Activated CD4-positive, alpha-beta T cell treated with anti-CD3 and anti-CD28 coated beads for 4 hours (primary cell): ENCODE measurements around the gene CD46.
"Not testable (repeated sequence)": the region's sequence is repeated elsewhere in the genome, so short reads cannot be mapped to it uniquely, and the experiment has no call there.

Experiments used
- DNase-seq, 2 donors: peaks; one replicate each; pipeline ENCODE4 v3.0.0-alpha.2; 2020

The CD46 gene

DNA sequence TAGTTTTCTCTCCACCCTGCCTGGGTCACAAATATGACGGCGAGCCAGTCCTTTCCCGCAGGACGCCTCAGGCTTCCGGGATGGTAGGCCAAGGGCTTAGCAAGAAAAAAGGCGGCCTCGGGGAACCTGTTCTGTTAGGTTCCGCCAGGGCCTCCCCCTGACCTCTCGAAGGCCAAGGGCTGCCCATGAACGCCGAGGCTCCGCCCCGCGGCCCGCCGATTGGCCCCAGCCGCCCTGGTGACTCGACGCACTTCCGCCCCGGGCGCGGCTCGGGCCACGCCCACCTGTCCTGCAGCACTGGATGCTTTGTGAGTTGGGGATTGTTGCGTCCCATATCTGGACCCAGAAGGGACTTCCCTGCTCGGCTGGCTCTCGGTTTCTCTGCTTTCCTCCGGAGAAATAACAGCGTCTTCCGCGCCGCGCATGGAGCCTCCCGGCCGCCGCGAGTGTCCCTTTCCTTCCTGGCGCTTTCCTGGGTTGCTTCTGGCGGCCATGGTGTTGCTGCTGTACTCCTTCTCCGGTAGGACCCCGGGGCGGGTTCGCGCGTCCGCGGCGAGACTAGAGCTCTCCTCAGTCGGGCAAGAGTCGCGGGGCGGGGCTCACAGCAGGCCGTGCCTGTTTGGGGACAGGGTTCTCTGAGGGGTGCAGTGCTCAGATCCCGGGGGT is at the start of gene CD46:
TSS of gene CD46 (plus strand) at position 265 of the 666 bp plus-strand sequence. CDS start at position 424, 159 bp downstream.
- peak; percentile 90 to 91 for DNase-seq

DNA sequence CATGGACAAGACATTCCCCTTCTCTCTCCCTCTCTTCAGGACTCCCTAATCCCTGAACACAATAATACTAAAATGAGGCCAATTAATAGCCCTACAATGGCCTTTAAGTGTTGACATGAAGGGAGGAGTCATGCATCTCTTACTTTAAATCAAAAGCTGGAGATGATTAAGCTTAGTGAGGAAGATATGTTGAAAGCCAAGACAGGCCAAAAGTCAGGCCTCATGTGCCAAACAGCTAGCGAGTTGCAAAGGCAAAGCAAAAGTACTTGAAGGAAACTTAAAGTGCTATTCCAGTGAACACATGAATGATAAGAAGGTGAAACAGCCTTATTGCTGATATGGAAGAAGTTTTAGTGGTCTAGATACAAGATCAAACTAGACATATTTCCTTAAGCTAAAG is 49.5 kb upstream of the CD46 start:
- DNase-seq = no peak

DNA sequence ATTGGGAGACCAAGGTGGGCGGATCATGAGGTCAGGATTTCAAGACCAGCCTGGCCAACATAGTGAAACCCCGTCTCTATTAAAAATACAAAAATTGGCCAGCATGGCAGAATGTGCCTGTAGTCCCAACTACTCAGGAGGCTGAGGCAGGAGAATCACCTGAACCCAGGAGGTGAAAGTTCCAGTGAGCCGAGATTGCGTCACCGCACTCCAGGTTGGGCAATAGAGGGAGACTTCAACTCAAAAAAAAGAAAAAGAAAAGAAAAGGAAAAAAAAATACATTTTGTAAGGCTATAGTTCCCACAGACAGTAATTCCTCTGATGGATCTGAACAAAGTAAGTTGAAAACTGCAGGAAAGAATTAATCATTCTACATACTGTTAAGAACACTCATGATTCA is 48.1 kb upstream of the CD46 start:
- no peak for DNase-seq

DNA sequence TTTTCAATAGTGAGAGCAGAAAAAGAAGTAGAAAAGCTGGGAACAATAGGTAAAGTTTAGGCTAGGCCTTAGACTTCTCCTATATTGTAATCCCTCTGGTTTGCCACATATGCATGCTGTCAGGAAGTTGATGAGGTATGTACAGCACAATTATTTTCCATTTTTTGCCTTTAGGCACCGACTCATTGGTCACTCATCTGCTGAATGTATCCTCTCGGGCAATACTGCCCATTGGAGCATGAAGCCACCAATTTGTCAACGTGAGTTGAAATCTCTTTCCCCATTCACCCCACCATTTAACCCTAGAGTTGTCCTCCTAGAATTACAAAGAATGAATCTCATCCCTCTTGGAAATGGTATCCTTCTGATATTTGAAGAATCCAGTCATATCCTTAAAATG is 43.9 kb upstream of the CD46 start:
- DNase-seq = not testable (repeated sequence)

DNA sequence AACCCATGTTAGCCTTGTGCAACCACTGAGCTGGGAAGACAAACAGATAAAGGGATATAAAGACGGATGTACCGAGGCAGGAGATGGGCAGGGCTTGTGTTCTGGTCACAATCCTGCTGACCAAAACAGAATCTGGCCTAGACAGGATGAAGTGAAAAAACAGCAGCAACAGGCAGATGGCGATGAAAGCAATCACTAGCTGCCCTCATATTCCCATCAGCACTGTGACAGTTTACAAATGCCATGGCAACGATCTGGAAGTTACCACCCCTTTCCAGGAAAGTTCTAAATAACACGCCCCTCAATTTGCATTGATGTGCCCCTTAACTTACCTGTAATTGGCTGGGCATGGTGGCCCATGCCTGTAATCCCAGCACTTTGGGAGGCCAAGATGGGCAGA is 40.6 kb upstream of the CD46 start:
- DNase-seq = no peak

DNA sequence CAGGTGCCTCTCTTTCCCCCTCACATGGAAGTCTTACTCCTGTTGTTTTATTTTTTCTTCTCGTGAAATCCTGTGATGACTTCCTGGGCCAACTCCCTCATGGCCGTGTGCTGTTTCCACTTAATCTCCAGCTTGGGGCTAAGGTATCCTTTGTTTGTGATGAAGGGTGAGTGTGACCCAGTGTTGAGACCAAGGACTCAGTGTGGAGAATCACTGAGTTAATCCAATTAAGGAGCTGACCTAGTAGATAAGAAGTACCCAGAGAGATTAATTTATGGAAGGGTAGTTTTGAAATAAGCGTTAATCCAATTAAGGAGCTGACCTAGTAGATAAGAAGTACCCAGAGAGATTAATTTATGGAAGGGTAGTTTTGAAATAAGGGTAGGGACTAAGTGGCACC is 39.2 kb upstream of the CD46 start:
- not testable (repeated sequence) for DNase-seq

DNA sequence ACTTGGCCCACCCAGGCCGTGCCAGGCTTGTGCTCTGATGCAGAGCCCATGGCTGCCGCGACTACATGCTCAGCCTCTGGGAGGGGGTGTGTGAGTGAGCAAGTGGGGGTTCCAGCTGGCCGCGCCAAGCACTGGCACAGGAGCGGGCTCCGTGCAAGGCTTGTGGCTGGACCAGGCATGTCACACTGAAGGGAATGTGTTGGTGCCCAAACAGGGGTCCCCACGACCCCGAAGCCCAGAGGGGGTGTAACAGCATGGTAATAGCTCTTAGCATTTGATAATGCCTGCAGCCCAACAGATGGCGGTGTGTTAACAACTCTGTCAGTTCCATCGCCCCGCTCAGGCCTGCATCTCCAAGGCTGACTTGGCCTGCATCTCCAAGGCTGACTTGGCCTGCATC is 38.3 kb upstream of the CD46 start:
- no peak for DNase-seq

DNA sequence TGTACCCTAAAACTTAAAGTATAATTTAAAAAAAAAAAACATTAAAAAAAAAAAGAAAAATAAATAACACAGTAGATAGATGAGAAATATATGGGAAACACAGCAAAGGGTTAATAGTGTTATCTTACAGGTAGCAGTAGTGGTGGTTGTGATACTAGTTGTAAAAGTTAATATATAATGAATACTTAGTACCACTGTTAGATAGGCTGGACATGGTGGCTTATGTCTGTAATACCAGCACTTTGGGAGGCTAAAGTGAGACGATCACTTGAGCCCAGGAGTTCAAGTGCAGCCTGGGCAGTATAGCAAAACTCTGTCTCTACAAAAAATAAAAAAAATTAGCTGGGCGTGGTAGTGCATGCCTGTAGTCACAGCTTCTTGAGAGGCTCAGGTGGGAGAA is 32.6 kb upstream of the CD46 start:
- no peak for DNase-seq

DNA sequence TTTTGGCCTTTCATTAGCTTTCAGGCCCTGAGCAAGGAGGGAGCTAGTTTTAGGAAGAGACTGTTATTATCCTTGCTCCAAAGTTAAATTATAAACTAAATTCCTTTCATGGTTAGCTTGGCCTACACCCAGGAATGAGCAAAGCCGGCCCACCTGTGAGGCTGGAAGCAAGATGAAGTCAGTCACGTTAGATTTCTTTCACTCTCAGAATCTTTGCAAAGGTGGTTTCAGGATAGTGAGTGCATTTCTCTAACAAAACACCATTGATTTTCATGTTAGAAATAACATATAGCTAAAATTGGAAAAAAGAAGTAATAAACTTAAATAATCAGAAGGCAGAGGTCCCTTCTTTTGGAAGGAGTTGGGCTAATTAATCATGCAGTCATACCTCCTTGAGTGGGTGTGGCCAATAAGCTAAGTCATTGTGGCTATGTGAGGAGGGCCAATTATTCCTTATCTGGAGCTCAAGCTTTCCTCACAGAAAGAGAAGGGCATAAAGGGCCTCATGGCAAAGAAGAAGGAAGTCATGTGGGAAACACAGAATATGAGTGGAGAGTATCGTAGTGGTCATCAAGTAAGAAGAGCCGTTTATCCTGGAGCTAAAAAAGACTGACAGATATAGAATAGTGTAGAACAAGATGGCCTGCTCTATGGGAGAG is 23.5 kb upstream of the CD46 start:
- not testable (repeated sequence) for DNase-seq

DNA sequence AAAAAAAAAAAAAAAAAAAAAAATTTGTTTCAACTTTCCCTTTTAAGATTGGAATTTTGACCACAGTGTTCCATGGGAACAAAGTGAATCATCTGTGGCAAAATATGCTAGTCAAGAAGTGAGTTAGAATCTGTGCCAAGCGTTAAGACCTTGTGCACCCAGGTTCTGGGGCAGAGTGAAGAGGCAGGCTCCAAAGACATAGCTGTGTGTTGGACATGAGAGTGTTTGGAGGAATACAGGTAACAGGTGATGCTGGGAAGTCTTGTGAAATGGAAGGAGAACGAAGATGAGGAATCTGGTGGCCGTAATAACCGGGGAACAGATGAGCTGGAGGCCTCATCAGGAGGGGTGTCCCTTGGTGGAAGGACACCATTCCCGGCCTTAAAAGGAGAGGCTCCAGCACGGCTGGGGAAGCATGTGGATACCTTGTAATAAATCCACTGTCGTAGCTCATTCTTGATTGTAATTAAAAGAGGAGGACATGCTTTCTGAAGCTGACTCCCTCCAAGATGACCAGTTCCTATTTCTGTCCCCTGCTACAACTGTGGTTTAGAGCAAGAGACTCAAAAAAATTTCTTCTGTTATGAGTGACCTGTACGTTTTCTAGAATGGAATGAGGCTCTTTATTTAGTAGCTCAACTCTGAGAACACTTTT is 14.2 kb upstream of the CD46 start:
- DNase-seq = not testable (repeated sequence)

DNA sequence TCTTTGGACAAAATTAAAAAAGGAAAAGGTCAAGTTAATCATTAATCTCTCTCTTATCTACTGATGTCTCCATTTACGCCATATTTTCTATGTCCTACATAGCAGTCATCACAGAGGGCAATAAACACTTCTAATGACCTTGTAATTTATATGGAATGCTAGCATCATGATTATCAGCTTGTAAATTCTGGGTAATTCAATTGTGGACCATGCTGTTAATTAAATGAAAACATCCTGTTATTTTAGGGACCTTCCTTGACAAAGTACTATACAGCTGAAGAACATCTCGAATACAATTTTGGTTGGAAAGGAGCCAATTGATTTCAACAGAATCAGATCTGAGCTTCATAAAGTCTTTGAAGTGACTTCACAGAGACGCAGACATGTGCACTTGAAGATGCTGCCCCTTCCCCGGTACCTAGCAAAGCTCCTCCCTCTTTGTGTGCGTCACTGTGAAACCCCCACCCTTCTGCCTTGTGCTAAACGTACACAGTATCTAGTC is 13.6 kb upstream of the CD46 start:
- DNase-seq = peak; percentile 7 to 39

DNA sequence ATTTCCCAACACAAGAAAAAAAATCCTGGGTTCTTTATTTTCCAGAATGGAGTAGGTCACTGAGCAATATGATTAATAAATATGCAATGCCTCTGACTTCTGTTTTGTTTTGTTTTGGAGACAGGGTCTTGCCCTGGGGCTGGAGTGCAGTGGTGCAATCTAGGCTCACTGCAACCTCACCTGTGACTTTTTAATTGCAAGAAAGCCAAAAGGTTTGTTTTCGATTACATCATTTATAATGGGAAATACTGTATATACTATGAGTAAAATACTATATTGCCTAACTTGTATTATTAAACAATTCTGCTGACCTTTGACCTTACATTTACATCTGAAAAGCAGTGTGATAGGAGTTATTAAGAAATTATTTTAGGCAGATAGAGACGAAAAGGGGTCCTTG is 11.6 kb upstream of the CD46 start:
- DNase-seq = no peak

DNA sequence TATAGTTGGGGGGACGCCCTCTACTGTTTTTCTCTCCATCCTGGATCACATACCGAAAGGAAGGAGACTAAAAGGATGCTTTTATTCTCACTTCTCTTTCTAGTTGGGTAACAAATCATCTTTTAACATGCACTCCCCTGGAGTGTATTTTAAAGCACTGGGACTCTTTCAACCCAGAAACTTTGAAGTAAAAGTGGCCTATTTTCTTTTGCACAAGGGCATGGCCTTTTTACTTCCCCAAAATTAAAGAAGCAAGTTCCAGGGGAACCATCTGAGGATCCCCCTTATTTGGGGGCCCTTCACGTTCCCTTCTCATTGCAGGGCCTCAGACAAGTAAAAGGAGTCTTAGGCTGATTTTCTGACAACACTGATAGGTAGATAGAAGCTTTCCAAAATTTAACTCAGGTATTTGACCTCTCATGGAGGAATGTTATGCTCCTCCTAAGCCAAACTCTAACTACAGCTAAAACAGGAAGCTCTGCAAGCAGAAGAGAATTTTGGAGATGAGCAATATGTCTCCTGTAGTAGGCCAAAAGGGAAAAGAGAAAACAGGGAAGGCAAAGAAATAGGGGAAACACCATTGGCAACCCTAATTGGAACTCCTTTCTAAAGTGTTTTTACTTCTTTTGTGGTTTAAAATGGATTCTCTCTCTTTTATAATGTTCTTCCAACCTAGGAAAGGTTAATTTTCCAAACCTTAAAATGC is 8.9 kb upstream of the CD46 start:
- DNase-seq = no peak

DNA sequence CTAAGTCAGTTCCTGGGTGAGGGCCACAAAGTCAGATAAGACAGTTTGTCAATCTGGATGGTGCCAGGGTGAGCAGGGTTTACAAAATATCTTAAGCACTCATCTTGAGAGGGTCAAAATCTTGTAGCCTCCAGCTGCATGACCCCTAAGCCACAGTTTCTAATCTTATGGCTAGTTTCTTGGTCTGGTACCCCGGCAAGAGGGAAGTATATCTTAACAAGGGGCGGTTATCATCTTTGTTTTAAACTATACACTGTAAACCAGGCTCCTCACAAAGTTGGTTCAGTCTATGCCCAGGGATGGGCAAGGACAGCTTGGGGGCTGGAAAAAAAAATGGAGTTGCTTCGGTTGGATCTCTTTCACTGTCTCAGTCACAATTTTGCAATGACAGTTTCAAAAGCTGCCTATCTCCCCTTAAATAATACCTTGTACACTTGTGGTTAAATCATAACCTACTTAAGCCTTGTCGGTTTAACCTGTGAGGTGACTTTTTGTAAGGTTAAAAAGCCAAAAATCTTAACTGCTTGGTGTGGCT is 7.8 kb upstream of the CD46 start:
- no peak for DNase-seq

DNA sequence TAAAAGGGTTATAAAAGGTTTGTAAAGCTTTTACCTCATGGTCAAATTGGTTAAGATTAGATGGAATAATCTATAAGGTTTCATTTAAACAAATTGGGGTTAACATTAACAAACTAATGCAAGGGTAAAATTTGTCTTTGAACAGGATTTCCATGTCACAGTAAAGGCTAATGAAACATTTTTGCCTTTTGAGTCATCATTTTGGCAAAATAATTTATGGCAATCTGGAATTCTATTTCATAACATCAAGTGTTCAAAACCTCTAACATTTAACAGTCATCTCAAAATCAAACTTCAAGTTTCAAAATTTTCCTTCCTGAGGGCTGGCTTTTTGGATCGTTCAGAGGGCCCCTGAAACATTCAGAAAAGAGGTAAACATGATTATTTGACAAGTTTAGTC is 6.6 kb upstream of the CD46 start:
- no peak for DNase-seq

DNA sequence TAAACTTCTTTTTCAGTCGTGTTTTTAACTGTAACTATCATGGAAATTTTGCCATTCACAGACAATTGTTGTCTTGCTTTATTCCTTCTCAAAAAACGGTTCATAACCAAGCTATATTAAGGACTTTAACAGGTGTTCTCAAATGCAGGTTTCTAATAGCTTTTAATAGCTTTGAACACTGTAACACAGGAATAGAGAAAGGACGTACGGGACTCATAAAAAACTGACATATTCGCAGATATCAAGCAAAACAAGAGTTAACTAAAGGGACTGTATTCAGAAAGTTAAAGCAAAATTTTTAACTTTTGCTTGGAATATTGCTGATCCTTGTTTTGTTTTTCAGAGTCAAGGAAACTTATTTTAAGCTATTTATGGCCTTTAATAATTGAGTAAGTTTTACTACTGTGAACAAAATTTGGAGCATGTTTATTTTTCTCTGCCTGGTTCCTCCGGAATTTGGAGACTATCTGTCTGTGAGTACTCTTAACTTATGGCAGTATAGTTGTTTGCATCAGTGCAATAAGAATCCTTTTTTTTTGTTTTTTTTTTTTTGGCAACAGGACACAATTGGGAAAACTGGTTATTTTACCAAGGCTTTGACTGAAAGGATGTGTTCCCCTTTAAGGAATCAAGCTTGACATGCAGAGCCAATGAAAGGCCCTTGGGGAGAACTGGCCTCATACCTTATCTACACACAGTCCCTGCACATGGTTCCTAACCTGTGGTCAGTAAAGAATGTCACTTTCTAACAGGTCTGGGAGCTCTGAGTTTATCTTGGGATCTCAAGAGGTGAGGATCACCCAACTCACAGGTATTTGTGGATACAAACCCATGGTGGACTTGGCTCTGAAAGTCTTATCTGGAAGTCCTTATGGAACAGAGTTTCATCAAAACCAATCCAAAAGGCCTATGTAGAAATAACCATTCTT is 5.8 kb upstream of the CD46 start:
- DNase-seq = no peak

DNA sequence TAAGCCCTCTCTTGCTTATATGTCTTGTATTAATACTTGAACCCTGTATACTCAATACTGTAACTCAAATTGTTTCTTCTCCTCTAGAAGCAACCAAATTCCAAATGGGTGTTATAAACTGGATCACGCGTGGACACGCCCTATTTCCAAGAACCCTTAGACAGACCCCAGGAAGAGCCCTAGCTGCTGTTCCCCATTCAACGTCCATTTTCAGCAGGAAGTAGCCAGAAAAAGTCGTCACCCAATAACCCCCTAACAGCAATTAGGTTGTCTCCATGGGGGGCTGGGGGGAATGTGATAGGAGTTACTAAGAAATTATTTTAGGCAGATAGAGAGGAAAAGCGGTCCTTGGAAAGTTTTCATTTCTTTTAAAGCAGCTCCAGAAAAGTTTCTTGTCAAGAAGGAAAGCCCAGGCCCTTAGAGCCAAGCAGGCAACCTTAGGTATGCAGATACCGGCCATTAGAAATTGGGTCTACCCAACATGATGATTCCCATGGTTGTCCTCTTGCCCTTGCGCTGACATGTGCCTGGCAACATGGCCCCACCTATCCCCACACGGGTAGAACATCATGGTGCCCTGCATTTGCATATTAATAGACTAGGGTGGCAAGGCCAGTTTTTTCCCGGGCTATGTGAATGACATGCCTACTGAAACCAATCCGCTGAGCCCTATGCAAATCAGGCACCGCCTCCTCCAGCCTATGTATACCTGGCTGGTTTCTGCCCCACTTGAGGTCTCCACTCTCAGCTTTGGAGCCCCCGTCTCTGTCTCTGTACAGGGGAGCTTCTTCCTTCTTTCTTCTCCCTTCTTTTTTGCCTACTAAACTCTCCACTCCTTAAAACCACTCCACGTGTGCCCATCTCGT is 4.0 kb upstream of the CD46 start:
- DNase-seq = no peak

DNA sequence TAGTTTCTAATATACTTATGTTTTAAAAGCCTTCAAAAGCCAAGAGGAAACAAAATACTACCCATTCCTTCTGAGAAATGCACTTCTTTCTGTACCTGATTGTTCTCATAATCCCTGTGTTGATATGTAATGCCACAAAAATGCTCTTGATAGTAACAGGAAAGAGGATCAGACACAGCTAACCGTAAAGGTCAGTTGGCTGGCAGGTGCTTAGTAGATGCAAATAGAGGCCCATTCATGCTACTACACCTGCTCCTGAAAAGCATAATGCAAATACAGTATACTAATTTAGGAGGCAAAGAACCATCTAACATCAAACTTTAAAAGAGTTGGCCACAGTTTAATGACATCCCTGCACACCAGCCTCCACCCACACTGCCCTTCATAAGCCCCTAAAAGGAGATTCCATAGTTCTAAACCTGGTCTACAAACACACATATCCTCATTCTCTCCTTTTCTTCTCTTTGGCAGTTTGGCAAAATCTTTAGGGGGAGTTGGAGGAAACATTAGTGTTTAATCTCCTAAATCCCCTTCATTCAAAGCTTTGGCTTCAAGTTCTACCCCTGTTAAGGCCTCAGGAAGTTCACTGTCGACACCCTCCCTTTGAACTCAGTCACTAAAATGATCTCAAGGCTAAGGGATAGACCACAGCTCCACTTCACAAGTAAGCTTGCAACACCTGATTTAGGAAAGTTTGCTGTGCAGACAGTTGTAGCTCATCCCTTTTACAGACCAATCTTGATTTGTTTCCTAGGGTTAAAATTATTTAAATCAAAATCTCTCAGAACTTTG is 2.9 kb upstream of the CD46 start:
- DNase-seq = no peak

DNA sequence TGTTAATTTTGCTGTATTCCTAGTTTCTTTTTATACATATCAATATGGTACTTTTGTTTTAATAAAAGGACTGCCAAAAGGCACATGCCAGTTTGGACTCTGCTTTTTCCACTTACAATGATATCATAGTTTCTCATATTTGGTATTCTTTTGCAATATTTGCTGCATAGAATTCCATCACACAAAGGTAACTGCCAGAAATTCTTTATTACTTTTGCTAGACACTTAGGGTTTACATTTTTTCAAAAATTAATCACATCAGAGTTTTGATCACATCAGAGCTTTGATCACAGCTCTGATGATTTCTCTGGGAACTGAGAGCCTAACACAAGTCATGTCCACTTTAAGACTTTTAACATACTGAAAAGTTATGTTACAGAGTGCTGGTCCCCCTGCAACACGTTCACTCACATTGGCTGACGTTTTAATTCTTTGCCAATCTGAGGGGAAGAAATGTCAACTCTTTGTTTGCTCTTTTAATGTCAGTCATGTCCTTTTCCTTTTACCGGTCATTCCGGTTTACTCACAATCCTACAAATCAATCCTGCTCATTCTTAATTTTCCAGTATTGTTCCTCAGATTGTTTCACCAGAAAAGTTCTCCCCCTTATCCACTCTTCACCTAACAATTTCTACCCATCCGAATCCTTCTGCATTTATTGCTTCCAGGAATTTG is 1.1 kb upstream of the CD46 start:
- no peak for DNase-seq

DNA sequence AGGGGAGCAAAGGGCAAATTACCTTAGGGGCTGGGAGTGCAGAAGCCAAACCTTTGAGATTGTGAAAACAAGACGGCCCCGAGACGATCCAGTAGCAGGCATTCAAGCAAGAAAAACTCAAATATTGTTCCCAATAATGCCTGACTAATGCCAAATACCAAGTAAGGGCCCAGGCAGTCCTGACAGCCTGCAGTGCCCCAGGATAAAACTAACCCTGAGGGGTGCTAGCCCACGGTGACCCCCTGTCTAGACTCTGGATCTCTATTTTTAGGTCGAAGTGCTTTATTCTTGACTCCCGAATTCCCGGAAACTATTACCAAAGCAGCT is 428 bp upstream of the CD46 start:
- not testable (repeated sequence) for DNase-seq
